Stimulated activated naive CD4-positive, alpha-beta T cell (primary cell): Measurements from ENCODE around the gene FXYD6.

Source experiments
- DNase-seq, 6 experiments: peaks; one replicate each; lab custom pipeline; 2025; lab: John Stamatoyannopoulos, UW

The FXYD6 gene

DNA sequence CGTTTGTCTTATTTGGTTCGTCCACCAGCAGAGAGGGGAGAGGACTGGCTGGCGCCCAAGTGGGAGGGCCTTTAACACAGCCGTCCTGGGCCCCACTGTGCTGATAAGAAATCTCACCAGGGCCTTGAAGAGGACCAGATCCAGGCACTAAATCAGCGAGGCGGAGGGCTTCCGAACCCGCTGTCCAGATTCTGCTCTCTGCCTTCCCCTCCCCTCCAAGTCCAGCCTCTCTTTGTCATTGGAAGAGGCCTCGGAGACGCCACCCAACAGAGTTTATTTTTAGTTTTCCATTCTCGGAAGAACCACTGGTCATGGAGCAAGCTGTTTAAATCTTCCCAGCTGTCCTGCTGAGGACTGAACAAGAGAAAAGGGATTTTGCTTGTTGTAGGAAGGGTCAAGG, 9.3 kb upstream of the FXYD6 start:
- no peak for DNase-seq

- DNase-seq = no peak
Observed at GRCh38 chr11:117884994-117885393, 8.5 kb upstream of the FXYD6 start.

- DNase-seq = no peak
Observed at GRCh38 chr11:117883063-117883462, 6.6 kb upstream of the FXYD6 start.

DNA sequence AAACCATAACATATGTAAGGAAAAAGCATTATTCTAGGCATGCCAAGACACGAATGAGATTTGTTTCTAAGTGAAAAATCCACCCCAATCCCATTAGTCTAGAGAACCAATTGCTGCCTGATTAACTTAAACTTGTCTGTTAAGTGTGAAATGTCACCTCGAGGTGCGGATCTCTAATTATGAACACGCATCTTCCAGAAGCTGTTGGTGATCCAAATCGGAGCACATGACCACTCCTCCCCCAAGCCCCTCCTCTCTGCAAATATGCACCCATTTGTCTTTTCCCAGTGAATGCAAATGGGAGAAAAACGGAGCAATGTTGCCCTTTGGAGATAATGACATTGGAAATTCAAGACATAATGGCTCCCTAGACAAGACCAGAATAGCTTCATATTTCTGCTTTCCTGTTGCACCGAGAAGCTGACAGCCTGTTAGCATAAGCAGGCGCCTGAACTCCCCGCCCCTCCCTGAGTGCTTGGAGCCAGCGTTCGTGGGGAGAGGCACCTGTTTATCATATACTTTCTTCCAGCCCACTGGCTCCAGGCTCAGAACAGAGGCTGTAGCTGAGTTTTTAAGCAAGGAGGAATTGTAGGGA, 6.0 kb upstream of the FXYD6 start:
- no peak for DNase-seq

DNA sequence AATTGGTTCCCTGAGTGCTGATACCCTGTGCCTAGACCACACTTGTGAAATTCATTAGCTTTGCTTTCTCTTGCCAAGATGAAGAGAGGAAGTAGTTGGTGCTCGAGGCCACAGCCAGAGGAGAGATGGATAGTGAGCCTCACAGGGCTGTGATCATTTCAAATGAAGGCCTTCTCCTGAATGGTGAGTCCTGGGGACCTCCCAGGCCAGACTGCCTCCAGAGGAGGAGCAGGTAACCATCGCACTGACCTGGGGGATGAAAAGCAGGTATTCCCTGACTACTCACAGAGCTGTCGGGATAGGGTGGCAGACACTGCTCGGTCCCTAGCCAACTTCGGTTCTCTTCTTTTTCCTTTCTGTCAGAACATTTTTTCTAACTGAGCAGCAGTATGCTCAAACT, 4.8 kb upstream of the FXYD6 start:
- no peak for DNase-seq

DNA sequence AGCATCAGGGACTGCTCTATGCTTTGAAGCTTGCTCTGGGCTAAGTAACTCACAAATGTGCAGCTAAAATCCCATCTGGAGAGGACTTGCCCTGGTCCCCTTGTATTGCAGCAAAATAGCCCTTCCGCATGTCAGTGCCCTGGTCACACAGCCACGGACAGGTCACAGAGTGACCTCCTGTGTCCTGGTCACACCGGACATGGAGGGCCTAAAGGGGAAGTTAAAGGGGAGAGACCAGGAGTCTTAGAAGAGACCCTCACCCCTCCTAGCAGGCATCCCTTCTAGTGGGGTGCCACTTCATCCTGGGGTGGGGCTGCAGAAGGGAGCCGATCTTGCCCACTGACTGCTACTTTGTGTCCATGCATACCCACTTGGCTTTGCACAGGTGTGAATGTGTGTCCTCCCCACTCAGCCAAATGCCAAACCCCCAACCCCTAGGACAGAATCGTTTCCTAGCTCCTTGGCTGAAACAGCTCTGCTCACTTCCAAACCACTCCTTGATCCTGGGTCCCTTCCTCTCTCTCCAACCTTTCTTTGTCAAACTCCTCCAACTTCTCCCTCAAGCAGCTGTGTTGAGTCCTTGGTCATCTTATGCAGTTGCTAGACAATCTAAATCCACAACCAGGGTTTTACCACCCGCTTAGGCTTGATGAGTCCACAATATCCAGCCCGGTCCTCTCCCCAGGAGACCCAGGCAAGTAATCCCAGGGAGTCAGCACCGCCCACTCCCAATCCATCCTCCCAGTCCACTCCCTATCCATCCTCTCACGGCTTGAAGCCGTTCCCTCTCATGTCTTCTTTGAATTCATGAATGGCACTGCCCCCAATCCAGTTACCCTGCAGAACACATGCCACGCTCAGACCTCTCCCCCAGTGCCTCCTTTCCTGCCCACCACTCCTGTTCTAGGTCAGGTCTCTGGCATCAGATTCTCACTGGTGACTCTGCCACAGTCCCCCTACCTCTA, 3.3 kb upstream of the FXYD6 start:
- no peak for DNase-seq

GRCh38 chr11:117878939-117879475, 2.5 kb upstream of the FXYD6 start:
- DNase-seq = no peak

- DNase-seq = no peak
Observed at GRCh38 chr11:117878314-117878938, 2.0 kb upstream of the FXYD6 start.

- DNase-seq = no peak
Observed at GRCh38 chr11:117877120-117877784, 794 bp upstream of the FXYD6 start.

DNA sequence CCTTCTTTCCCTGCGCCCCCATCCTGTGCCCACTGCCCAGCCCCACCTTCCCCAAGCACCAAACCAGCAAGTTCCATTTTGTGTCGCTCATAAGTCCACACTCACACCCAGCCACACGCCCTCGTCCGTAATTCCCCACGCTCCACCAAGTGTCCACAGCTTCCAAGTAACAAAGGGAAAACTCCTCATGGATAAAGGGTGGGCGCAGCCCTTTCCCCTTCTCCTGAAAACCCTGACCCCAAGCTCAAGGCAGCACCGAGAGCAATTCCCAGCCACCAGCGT, 458 bp downstream of the FXYD6 start:
- DNase-seq = no peak

- peak in 3 of 6 experiments; percentile 8 to 46 (median 36) for DNase-seq
Observed at GRCh38 chr11:117875382-117876058, 938 bp downstream of the FXYD6 start.

GRCh38 chr11:117874910-117875381, 1.5 kb downstream of the FXYD6 start:
- no peak for DNase-seq

DNA sequence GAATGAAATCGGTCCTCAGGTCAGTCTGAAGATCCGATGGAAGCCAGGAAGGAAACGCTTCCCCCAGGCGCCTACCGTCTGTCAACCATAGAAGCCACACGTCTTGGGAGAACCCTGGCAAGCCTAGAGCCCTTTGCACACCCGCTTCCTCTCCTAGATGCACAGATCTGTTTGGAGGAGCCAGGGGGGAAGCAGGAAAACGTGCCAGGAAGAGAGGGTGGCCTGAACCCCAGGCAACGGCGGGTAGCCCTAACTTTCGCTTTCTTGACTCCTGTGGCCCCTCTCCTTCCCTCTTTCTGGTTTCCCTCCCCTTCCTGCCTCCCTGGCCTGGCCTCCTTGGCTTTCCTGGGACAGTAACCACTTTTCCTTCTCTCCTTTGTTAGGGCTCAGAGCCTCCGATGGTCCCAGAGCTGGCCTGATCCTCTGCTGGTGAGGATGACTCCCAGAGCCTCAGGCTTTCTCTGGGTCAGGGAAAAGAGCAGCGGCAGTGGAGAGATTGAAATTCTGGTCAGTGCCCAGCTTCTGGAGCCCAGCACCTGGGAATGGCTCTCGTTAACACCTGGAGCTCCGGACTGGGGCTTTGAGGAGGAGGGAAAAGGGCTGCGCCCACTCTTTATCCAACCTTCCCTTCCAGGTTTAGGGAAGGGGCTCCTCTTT, 2.1 kb downstream of the FXYD6 start:
- DNase-seq = no peak

DNA sequence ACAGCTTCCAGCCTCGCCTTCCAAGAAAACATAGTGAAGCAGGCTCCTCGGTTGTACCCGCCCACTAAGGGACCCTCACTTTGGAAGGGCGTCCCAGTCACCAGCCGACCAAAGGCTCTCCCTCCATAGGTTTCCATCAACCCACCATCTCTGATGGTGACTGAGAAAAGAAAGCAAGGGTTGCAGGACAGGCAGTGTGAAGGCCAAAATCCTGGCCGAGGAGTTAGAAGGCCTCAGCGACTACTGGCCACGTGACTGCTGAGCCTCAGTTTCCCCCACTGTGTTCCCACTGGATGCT, 2.7 kb downstream of the FXYD6 start:
- DNase-seq = no peak

GRCh38 chr11:117872975-117873827, 3.3 kb downstream of the FXYD6 start:
- DNase-seq = no peak

DNA sequence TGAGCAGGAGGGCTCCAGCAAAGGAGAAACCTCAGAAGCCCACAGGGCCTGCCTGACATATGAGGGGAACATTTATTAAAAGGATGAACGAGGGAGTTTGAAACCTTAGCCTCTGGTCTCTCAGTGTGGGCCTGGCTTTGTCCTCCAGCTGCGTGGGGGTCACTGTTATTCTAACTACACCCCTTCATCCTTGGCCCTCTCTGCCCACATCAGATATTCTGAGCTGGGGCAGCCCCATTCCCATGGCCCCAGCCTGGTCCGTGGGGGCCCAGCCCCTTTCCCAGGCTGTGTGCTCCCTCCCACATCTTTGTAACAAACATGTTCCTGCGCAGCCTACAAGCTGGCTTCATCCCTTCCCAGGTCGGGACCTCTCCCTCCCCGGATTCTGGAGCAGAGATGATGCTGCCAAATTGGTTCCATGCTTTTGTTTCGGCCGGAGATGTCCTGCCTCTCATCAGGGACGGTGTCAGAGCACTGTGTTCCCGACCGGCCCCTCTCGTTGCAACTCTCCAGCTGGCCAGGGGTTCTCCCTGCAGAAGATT, 4.0 kb downstream of the FXYD6 start:
- DNase-seq = no peak

DNA sequence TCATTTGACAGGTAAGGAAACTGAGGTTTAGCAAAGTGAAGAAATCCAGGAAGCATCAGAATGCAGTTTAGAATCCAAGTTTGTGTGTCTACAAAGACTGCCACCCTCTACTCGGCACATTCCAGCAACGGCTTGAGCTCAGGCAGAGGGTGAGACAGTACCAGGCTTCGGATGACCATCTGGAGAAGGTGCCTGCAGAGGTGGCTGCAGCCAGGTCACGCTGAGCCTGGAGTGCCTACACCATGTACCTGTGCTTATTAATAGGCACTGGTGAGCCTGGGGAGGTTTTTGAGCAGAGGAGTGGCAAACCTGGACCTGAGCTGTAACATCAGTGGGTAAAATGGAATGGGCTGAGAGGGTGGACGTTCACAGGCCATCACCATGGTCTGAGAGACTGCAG, 4.7 kb downstream of the FXYD6 start:
- no peak for DNase-seq

GRCh38 chr11:117871160-117871559, 5.3 kb downstream of the FXYD6 start:
- no peak for DNase-seq

GRCh38 chr11:117870103-117870952, 6.1 kb downstream of the FXYD6 start:
- DNase-seq = no peak
